Measurements from ENCODE around the gene BABAM2. TPM values are rescaled to one million over a fixed set of nuclear protein-coding genes. Genes with fewer than 3 reads are reported as not detected.

Gene BABAM2
- total RNA-seq, 2 experiments from 2014 or later, result 66.8 to 68.4 TPM

DNA sequence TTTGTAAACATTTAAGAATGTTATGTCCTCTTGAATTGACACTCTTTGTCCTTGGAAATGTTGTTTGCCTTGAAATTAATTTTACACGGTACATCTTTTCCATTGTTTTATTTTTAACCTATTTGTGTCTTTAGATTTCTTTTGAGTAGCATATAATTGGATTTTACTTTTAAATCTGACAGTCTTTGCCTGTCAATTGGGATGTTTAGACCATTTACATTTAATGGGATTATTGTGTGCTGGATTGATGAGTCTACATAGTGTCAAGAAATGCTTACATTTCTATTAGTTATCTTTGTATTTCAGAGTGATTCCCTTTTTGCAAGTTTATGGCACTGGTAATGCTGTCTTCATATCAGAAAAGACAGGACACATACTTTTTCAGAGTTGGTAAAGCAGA lies 61.5 kb downstream of the BABAM2 start:
- POLR2A ChIA-PET, result interaction anchor here (0.7 kb wide), 1 partner anchor 10 kb away, joined by 3 read pairs; no protein-coding TSS in a partner anchor
- intact Hi-C loops (cut with micrococcal nuclease), result loop anchor here (5.0 kb wide), 1 partner anchor 60 kb away; the partner anchor contains the start of genes BABAM2 and RBKS
- peaks cover 14% of the 10 kb centered on the region for H3K9me3 Mint-ChIP-seq
- no peaks in the 10 kb centered on the region for H3K27me3 Mint-ChIP-seq
- TF ChIP-seq, protein P1, sequence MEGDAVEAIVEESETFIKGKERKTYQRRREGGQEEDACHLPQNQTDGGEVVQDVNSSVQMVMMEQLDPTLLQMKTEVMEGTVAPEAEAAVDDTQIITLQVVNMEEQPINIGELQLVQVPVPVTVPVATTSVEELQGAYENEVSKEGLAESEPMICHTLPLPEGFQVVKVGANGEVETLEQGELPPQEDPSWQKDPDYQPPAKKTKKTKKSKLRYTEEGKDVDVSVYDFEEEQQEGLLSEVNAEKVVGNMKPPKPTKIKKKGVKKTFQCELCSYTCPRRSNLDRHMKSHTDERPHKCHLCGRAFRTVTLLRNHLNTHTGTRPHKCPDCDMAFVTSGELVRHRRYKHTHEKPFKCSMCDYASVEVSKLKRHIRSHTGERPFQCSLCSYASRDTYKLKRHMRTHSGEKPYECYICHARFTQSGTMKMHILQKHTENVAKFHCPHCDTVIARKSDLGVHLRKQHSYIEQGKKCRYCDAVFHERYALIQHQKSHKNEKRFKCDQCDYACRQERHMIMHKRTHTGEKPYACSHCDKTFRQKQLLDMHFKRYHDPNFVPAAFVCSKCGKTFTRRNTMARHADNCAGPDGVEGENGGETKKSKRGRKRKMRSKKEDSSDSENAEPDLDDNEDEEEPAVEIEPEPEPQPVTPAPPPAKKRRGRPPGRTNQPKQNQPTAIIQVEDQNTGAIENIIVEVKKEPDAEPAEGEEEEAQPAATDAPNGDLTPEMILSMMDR (IDR thresholded peaks at IDR 0.05), result no peak
- H3K36me3 Mint-ChIP-seq (ENCODE audit: low read depth), result peaks cover 34% of the 10 kb centered on the region
- H3K4me3 Mint-ChIP-seq, result no peak overlapping the region
- DNase-seq, result no peak
- H3K4me1 Mint-ChIP-seq (ENCODE audit: low read depth), result peaks cover 72% of the 10 kb centered on the region
- H3K27ac Mint-ChIP-seq, result no peak overlapping the region
- CTCF ChIA-PET, result no interaction called here
- ATAC-seq, result no peak

GRCh38 chr2:27953077-27953476 lies 62.5 kb downstream of the BABAM2 start:
- peaks cover 75% of the 10 kb centered on the region for H3K4me1 Mint-ChIP-seq (ENCODE audit: low read depth)
- peaks cover 43% of the 10 kb centered on the region for H3K36me3 Mint-ChIP-seq (ENCODE audit: low read depth)
- DNase-seq (no peak), ATAC-seq (no peak)
- no peak overlapping the region for H3K4me3 Mint-ChIP-seq
- CTCF ChIA-PET, result interaction anchor here (1.4 kb wide), 1 partner anchor 50 kb away, joined by 4 read pairs; no protein-coding TSS in a partner anchor
- H3K27me3 Mint-ChIP-seq, result no peaks in the 10 kb centered on the region
- peaks cover 14% of the 10 kb centered on the region for H3K9me3 Mint-ChIP-seq
- intact Hi-C loops (cut with micrococcal nuclease), result loop anchor here (5.0 kb wide), 1 partner anchor 61 kb away; the partner anchor contains the start of genes BABAM2 and RBKS
- TF ChIP-seq, protein P1 (IDR thresholded peaks at IDR 0.05), result no peak
- POLR2A ChIA-PET, result no interaction called here
- H3K27ac Mint-ChIP-seq, result peak overlapping the region; percentile 34

DNA sequence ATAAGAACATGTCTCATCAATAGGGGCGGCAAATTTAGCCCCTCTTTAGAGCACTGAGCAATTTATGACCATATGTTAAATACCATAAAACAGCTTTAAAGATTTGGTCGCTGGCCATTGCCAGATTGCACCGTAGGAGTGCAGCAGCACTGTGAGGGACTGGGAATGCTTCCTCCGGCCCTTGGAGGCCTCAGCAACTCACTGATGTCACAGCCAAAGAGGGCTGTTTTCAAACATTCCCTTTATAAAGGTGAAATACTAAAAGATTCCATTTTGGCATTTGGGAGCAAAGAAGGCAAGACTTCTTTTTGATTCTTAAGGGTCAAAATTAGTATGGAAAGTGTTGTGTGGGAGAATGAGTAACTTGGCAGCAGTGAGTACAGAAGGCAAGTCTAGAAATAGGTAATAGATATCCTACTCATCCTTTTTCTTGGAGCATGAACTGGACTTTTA lies 63.7 kb downstream of the BABAM2 start:
- H3K4me3 Mint-ChIP-seq, result no peak overlapping the region
- TF ChIP-seq, protein P1 (IDR thresholded peaks at IDR 0.05), result no peak
- POLR2A ChIA-PET, result no interaction called here
- intact Hi-C loops (cut with micrococcal nuclease), result loop anchor here (2.0 to 5.0 kb wide), 2 partner anchors 51 to 62 kb away; partner anchors contain the start of genes BABAM2 and RBKS
- H3K27me3 Mint-ChIP-seq, result no peaks in the 10 kb centered on the region
- peaks cover 81% of the 10 kb centered on the region for H3K4me1 Mint-ChIP-seq (ENCODE audit: low read depth)
- DNase-seq, result no peak
- H3K27ac Mint-ChIP-seq, result peak overlapping the region; percentile 86
- CTCF ChIA-PET, result interaction anchor here (0.7 to 1.4 kb wide), 3 partner anchors 40 to 49 kb away, joined by 3 to 4 read pairs (median 4); no protein-coding TSS in a partner anchor
- no peak for ATAC-seq
- peaks cover 42% of the 10 kb centered on the region for H3K36me3 Mint-ChIP-seq (ENCODE audit: low read depth)
- peaks cover 14% of the 10 kb centered on the region for H3K9me3 Mint-ChIP-seq

GRCh38 chr2:27954771-27955383 lies 64.3 kb downstream of the BABAM2 start:
- Mint-ChIP-seq H3K27ac (peak overlapping the region; percentile 86), H3K36me3 (ENCODE audit: low read depth) (peaks cover 39% of the 10 kb centered on the region)

More at GRCh38 chr2:27954771-27955383, 64.3 kb downstream of the BABAM2 start:
- Mint-ChIP-seq H3K4me3 (peak overlapping the region; percentile 46), H3K9me3 (peaks cover 14% of the 10 kb centered on the region), H3K4me1 (ENCODE audit: low read depth) (peaks cover 84% of the 10 kb centered on the region), H3K27me3 (no peaks in the 10 kb centered on the region)
- TF ChIP-seq, protein P1 (IDR thresholded peaks at IDR 0.05), result no peak
- DNase-seq (peak; percentile 81), ATAC-seq (peak; percentile 86)
- intact Hi-C loops (cut with micrococcal nuclease), result loop anchor here (2.0 to 5.0 kb wide), 2 partner anchors 52 to 63 kb away; partner anchors contain the start of genes BABAM2 and RBKS
- POLR2A ChIA-PET, result interaction anchor here (1.0 kb wide), 1 partner anchor 9 kb away, joined by 5 read pairs; no protein-coding TSS in a partner anchor
- CTCF ChIA-PET, result no interaction called here
